ENCODE measurements around the gene PLAC9.

PLAC9 gene

DNA sequence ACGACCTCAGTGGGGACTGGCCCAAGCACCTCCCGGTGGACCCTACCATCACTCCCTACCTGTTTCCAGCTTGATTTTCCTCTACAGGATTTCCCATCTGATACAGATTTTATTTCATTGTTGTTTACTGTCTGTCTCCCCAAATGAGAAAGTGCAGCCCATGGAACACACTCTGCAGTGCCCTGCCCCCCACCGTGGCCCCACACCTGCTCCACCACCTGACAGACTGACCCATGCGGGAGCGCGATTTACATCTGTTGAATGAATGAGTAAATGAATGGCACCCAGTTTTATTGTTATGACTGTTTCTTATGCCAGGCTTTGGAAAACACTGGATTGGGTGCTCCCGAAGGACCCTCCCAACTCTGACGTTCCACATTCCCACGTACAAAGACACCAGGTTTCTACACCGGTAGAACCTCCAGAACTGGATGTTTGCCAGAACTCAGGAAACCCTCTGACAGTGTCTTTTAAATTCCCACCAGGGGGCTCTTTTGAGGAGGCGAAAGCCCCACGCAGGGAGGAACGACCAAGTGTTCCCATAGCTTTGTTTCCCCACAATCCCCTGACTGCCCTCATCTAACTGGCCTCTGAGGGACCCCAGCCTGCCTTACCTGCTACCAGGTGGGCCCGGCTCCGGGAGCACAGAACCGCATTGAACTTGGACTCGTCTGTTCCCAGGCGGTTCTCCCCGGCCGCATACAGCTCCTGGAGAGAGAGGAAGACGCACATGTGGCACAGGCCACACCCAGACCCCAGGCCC, 29.0 kb downstream of the PLAC9 start:
- DNase-seq = no peak

DNA sequence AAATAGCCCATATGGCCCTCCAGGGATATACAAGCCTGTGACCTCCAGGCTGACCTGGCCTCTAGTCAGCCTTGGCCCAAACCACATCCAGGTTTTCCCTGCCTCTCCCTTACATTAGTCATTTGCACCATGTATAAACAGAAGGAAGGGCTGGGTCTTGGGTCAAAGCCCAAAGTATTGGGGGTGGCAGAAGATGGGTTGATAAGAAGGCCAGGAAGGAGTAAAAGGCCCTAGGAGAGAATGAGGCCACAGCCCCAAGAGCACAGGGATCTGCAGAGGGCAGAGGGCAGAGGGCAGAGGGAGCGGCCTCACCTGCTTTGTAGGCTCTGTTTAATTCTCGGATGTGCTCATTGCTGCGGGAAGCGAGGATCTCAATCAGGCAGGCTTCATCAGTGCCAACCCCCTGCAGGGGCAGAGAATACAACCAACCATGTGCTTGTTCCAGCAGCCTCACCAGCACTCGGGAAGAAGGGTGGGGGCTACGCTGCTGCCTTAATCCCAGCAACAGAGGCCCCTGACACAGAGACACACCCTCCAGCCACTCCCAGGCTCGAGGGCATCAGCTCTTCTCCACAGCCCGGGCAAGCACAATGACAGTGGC, 31.3 kb downstream of the PLAC9 start:
- no peak for DNase-seq

DNA sequence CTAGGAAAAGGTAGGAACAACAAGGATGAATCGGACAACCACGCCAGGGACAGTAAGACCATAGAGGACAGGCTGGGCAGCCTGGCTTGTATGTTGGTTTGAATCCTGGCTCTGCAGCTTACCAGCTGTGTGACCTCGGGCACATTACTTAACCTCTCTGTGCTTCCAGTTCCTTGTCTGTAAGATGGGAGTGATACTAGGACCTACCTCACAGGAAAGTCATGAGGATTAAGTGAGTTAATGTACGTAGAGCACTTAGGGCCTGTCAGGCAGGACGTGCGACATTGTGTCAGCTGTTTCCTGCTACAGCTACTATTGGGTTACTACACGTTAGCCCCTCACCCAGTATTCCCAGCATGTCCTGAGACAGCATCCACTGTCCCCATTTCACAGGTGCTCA, 32.1 kb downstream of the PLAC9 start:
- DNase-seq = no peak

DNA sequence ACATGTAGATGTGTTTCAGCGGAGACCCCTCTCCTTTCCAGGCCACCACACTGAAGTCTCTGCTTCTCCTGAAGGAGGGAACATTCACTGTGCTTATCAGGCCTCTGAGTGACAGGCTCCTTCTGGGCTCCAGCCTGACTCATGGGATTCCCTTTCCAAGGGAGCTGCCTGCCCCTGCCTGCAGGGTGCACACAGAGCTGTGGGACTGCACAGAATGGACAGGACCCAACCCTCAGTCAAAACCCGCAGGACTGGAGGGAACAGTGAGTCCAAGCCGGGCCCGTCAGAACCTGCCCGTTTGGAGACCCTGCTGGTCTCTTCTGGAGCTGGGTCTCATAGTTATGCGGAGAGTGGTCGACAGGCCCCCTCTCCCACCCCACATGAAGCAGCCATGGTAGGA, 32.6 kb downstream of the PLAC9 start:
- DNase-seq = no peak

DNA sequence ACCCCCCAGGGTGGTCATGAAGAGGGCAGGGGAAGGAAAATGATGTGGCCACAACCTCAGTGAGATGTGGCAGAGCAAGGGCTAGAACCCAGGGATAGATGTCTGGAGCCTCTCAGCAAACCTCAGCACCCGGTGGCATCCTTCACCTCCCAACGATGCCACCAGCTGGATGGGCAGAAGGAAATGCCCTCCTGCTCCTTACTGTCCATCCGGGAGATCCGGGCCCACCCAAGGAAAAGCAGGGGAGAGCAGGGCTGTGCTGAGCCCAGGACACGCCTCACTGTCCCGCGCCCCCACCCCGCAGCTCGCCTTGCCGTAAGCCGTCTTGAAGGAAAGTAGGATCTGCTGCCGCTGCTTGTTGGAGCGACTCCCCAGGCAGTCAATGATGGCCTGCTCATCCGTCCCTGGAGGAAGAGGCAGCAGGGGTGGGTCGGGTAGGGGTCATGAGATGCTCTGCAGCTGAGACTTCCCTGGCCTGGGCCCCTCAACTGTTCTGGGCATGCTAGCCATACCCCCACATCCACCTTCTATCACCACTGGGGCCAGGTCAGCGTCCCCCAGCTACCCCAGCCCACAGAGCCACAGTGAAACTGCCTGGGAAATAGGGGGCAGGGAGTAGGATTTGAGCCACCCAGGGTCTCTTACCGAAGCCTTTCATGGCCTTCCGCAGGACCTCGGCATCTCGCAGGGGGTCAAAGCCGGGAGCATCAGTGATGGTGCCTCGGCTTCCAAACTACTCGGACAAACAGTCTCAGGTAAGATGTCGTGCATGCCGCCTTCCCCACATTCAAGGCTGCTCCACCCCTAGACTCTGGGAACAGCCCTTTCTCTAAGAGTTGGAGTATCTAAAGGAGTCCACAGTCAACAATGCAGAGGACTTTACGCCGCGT, 34.3 kb downstream of the PLAC9 start:
- DNase-seq = no peak

DNA sequence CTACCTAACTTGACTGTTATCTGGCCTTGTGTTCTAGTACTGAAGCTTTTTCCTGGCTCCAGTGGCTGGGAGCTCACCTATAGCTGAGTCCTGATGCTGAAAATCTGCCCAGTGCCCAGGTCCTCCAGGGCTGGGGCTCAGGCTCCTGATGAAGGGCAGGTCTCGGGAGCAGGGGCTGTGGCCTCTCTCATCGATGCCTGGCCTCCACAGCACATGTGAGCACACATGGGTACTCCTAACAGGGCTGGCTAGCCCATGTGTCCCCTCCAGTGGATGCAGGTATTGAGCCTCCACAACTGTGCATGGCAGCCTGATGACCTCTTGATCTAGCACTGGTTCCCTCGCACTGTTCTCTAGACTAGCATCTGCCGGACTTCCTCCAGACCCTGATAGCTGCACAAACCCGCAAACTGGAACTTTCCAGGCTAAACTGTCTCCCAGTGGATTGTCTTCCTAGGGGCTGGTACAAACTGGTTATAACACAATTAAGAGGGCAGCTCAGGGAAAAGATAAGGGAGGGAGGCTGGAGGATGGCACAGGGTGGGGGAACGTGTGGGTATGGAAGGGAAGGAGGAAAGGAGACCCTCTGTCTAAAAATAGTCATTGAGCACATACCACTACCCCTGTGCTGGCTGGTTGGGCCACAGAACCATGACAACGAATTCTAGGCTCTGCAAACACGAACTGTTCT, 35.1 kb downstream of the PLAC9 start:
- DNase-seq = no peak

DNA sequence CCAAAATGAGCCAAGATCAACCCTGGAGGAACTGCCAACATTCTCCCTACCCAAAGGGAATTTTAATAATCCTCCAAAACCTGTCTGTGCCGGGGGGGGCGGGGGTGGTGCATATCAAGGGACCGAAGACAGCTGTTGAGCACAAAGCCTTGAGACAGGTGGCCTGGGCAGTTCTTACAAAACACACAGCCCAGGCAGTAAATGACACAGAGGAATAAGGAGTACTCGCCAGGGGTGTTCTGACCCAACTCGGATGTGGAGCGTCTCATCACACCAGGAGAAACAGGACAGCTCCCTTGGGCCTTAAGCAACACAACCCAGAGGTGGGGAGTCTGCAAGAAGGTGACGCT, 35.6 kb downstream of the PLAC9 start:
- no peak for DNase-seq

DNA sequence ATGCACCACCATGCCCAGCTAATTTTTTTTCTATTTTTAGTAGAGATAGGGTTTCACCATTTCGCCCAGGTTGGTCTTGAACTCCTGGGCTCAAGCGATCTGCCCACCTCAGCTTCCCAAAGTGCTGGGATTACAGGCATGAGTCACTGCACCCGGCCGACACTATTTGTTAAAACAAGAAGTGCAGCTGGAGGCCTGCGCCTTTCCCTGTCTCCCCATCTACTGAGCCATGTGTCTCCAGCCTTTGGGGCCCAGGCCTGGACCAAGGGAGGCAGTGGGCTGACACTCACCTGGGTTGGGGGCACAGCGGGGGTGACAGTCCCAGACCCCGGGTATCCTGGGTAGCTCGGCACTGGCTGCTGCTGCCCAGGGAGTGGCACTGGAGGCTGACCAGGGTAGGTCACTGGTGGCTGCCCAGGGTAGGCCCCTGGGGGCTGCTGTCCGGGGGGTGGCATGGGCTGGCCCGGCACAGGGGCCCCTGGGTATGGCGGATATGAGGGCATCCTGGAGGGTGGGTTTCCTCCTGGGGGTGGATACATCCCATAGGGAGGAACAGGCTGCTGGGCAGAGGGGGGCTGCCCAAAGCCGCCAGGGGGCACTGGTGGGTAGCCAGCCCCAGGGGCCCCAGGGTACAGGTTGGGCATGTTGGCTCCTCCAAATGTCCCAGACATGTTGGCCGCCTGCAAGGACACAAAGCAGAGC, 36.3 kb downstream of the PLAC9 start:
- DNase-seq = no peak

DNA sequence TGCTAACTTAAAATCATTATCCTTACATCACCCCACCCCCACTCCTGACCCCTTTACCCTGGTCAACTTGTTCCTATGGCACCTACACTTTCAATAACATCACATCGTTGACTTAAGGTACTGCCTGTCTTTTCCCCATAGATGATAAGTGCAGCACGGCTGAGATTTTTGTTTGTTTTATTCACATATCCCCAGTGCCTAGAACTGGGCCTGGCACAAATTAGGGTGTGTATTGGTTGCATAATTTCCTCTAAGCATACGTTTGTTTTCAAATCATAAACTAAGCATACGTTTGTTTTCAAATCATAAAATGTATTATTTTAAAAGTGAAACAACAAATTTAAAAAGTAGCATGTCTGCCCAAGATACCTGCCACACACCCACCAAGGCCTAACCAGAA, 37.5 kb downstream of the PLAC9 start:
- no peak for DNase-seq

DNA sequence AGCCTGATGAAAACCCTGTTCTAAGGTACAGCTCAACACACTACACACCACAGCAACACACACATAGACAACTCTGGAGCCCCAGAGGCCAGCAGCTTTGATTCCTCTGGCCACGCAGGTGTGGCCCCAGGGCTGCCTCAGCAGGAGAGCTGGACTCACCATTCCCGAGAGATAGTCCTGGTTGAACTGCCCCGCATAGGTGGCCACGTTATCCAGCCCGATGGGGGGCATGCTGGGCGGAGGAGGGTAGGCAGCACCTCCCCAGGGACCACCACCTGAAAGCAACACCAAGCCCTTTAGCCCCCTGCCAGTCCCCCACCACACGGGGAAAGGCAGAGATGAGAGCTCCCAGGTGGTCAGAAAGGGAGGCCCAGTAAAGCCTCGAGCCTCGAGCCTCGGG, 38.1 kb downstream of the PLAC9 start:
- DNase-seq = no peak

DNA sequence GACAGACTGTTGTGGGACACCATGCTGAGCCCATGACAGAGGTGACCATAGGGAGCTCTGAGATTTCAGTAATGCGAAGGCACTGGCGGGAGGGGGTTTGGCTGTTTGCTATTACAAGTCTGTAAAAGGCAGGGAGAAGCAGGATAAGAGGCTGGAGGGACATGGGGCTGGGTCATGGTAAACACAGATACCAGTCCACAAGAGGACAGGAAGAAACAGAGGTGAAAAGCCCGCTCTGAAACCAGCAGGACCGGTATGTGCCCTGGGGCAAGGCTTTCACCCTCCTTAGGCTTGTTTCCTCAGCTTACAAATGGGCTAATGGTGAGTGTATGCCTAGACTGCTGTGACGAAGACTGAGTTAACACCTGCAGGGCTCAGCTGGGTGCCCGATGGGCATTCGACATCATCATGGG, 38.7 kb downstream of the PLAC9 start:
- DNase-seq = no peak

DNA sequence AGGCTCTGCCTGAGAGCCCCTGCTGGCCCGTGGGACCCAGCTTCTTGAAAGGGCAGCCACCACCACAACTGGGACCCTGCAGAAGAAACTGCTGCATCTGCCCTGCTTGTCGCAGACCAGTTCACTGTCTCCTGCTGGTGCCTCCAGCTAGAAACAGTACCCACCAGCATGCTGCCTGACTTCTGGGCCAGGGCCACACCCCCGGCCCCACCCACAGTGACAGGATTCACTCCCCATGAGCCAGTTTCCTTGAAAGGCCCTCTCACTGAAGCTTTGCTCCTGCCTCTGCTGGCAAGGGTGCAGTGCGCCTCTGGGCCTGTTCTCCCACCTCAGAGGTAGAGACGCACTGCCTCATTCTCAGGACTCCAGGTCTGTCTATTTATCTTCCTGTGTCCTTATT, 40.4 kb downstream of the PLAC9 start:
- DNase-seq = peak; percentile 38 to 42

DNA sequence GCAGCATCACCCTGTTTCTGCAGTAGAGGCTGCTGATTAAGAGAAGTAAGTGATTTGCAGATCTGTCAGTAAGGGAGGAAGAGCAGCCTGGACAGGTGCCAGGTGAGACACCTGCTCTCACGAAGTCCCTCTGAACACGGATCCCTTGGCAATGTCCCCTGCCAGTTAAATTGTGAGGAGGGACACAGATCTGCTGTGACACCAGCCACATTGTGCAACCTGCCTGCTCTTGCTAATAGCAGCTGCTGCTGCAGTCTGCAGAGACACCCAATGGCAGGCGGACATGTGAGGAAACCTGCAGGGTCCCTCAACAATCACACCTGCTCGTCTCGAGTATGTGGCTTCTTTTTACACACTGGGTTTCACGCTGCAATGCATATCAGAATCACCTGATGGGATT, 40.9 kb downstream of the PLAC9 start:
- DNase-seq = peak; percentile 40 to 50

DNA sequence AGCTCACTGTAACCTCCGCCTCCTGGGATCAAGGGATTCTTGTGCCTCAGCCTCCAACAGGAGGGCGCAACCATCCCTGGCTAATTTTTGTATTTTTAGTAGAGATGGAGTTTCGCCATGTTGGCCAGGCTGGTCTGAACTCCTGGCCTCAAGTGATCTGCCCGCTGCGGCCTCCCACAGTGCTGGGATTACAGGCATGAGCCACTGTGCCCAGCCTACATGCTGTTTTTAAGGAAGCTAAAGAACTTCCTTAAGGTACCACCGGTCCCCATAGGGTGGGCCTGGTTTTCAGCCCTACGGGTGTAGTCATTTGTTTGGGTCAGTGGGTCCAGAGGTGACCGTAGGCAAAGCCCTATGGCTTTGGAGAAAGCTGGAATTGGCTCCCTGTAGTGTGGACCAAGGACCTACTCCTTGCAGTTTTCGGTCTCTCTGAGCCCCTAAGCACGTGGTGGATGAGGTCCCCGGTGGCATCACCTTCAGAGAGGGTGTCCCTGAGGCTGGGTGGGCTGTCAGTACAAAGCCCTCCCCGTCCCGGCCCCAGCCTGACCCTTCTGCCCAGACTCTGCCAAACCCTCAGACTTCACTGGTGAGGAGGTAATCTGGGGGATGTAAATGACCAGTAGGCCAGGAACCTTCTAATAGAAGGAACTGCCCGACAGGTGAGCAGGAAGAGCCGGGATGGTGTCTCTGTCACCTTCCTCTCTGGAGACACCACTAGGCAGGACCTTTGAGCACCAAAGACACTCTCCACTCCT, 42.3 kb downstream of the PLAC9 start:
- DNase-seq = no peak

DNA sequence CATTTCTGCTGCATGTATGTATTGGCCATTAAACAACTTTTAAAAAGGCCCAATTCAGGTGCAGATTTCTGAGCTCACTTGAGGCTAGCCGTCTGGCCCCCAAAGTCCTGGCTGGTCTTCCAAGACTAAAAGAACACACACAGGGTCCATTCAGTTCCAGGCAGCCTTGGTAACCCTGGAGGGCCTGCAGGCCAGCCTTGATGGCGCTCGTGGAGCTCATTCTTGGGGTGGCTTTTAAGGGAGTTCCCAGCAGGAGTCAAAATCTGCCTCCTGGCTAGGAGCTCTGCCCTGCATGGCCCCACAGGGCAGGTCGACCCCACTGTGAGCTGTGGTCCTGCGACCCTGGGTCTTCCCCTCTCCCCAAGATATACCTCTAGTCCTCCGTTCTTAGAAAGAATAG, 44.0 kb downstream of the PLAC9 start:
- DNase-seq = no peak

DNA sequence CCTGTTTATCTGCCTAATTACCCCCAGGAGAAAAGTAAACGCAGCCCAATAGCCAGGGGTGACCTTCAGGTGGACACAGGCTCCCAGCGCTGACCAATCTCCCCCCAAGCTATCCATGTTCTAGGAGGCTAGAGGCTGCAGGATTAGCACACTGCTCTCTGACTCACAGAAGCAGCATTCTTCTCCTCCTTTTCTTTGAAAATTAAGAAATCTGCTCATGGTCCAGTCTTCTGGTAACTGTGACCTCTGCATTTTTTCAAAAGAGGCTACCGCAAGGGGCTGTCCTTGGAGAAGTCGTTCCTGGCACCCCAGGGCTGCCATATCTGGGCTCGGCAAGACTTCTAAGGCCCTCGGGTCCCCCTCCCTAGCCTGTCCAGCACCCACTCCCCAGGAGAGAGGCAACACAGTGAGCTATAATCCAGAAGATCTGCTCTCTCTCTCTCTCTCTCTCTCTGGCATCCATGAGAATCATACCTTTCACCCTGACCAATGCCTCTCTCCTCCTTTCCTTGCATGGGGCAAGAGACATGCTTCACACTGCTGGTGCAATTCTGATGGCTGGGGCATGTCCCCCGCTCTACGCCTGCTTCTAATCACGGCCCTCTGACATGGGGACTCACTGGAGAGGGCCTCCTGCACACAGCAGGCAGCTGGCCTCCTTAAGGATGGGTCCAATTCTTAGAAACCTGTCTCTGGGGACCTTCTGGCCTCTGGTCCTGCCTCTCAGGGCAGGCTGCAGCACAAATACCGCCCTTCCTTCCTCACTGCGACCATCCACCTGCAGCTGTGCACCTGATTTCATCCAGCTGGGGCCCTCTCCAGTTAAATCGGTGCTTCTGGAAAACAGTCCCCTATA, 45.5 kb downstream of the PLAC9 start:
- no peak for DNase-seq

DNA sequence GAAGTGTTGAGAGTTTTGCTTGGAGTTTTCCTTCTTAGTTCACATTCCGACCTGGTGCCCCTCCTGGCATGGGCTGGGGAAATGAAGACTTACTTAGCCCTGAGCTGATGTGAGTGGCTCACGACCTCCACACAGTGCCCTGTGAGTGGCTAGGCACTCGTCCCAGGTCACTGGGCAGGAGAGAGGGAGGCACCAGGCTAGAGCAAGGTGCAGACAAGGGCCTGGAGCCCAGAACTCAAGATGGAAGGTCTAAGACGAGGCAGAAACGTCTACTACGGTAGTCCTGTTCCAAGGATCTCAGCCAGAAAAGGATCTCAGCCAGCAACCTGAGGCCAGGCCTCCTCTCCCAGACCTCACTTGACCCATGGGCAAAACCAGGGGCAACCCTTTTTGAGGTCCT, 50.5 kb downstream of the PLAC9 start:
- no peak for DNase-seq

DNA sequence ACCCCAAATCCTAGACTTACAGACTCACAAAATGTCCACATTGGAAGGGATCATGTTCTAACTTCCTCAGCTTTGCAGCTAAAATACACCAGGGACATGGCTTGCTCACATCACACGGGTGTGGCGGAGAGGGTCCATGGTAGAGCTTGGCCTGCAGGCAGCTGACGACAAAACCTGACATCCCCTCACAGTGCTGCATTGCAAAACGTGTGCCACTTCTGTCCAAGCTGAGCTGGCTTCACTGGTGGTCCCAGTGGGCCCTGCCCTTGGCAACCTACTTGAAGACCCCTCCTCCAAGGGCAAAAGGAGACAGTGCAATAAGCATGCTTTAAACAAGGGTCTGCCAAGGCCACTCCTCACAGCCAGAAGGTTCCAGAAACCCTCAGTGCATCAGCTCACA, 50.9 kb downstream of the PLAC9 start:
- no peak for DNase-seq

DNA sequence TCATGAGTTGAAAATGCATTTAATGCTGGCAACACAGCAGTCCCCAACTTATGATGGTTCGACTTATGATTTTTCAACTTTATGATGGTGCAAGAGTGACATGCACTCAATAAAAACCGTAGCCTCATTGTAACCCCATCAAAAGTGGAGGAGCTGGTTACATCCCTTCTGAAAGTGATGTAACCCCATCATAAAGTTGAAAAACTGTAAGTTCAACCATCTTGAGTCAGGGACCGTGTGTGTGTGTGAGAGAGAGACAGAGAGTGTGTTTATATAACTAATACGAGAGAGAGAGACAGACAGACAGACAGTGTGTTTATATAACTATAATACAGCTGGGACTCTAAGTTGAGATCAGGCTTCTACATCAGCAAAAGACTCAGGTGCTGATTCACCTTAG, 51.8 kb downstream of the PLAC9 start:
- no peak for DNase-seq

DNA sequence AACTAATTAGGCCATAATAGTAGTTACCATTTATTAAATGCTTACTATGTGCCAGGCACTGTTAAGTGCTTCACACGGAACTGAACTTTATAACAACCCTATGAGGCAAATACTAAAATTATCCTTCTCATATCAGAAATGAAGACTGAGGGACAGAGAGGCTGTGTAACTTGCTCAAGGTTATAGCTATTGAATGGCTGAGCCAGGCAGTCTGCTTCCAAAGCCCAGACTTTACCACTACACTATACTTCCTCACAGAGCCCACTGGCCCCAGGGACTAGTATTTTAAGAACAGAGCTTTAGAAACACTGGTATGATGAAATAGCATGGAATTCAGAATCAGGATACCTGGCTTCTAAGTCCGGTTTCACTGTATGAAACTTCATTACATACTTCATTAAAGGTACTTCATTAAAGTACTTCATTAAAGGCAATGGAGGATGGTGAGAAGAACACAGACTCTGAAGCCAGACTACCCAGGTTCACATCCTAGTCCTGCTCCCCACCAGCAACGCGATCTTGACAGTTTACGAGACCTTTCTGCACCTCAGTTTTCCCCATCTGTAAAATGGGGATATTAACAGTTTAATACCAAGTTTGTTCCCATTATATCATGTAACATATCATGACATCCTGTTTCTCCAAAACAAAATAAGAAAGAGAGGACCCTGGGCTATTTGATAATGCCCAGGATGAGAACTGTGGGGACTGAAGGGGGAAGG, 53.2 kb downstream of the PLAC9 start:
- DNase-seq = no peak

All from NCI-H187 (cell line).